ENCODE results near the gene NPHP1.

Gene NPHP1

DNA sequence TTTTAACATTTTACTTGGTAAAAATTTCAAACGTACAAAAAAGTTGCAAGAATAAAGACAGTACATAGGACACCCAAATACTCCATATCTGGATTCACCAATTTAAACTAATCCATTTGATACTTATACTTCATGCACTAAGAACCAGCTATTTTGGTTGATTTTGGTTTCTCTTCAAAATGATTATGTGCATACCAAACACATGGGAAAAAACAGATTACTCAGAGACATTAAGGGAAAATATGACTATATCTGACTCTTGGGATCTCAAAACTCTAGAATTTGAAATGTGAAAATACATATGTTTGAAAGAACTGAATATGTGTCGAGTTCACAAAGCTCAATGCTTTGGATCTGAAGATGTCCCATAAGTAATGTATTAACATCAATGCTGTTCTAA, 73.6 kb downstream of the NPHP1 start:
- Histone ChIP-seq H3K4me3 (IDR thresholded peaks at IDR 0.05; ENCODE audit: insufficient read depth, low read depth, low read length) (no peak overlapping the region), H3K27me3 (ENCODE audit: insufficient read depth, low read depth) (no peaks in the 10 kb centered on the region), H2AFZ (ENCODE audit: low read depth) (no peak overlapping the region), H4K20me1 (ENCODE audit: insufficient read depth) (no peaks in the 10 kb centered on the region), H3K9ac (no peak overlapping the region), H3K4me1 (ENCODE audit: low read depth, poor library complexity, severe bottlenecking) (no peaks in the 10 kb centered on the region), H3K36me3 (ENCODE audit: insufficient read depth) (no peaks in the 10 kb centered on the region), H3K79me2 (ENCODE audit: insufficient read depth, low read depth) (no peaks in the 10 kb centered on the region), H3K4me2 (no peak overlapping the region), H3K27ac (no peak overlapping the region)
- TF ChIP-seq, protein P1, sequence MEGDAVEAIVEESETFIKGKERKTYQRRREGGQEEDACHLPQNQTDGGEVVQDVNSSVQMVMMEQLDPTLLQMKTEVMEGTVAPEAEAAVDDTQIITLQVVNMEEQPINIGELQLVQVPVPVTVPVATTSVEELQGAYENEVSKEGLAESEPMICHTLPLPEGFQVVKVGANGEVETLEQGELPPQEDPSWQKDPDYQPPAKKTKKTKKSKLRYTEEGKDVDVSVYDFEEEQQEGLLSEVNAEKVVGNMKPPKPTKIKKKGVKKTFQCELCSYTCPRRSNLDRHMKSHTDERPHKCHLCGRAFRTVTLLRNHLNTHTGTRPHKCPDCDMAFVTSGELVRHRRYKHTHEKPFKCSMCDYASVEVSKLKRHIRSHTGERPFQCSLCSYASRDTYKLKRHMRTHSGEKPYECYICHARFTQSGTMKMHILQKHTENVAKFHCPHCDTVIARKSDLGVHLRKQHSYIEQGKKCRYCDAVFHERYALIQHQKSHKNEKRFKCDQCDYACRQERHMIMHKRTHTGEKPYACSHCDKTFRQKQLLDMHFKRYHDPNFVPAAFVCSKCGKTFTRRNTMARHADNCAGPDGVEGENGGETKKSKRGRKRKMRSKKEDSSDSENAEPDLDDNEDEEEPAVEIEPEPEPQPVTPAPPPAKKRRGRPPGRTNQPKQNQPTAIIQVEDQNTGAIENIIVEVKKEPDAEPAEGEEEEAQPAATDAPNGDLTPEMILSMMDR (conservative IDR thresholded peaks at IDR 0.05; ENCODE audit: low read depth, low read length): no peak

DNA sequence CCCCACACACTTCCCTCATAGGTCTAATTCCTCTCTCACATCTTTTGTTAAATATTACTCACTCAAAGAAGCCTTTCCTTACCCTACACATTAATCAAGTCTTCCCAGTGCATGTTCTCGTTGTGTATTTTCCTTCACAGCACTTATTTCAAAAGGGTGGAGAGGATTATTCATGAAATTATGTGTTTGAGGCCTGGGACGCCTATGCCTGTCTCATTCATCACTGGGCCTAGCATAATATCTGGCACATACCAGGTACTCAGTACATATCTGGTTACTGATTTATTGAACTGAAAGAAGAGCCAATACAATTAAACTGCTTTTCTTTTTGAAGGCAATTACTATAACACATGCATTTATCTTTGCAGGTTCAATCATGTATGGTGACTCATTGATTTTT, 74.1 kb downstream of the NPHP1 start:
- no peak overlapping the region for H3K9ac ChIP-seq
- TF ChIP-seq, protein P1 (conservative IDR thresholded peaks at IDR 0.05; ENCODE audit: low read depth, low read length): no peak
- no peaks in the 10 kb centered on the region for H3K36me3 ChIP-seq (ENCODE audit: insufficient read depth)
- no peaks in the 10 kb centered on the region for H4K20me1 ChIP-seq (ENCODE audit: insufficient read depth)
- no peaks in the 10 kb centered on the region for H3K27me3 ChIP-seq (ENCODE audit: insufficient read depth, low read depth)
- no peaks in the 10 kb centered on the region for H3K79me2 ChIP-seq (ENCODE audit: insufficient read depth, low read depth)
- H2AFZ ChIP-seq (ENCODE audit: low read depth): no peak overlapping the region
- no peak overlapping the region for H3K27ac ChIP-seq
- no peak overlapping the region for H3K4me3 ChIP-seq (IDR thresholded peaks at IDR 0.05; ENCODE audit: insufficient read depth, low read depth, low read length)
- no peaks in the 10 kb centered on the region for H3K4me1 ChIP-seq (ENCODE audit: low read depth, poor library complexity, severe bottlenecking)
- no peak overlapping the region for H3K4me2 ChIP-seq

DNA sequence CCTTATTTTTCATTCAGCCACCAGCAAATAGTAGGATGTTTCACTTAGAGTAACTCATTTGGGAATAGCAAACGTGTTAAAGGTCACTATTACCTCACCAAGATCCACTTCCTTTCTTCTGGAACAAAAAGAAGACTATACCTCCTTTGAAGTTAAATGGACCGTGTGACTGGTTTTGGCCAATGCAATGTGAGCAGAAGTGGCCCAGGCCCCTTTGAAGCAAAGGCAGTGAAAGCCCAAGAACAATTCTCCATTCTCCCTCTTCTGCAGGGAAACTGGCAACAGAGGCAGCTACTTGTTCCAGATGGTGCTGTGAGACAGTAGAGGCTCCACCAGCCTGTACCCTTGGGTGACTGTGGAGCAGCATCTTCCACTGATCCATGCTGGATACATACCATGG, 77.9 kb downstream of the NPHP1 start:
- no peaks in the 10 kb centered on the region for H4K20me1 ChIP-seq (ENCODE audit: insufficient read depth)
- H3K27ac ChIP-seq: no peak overlapping the region
- no peaks in the 10 kb centered on the region for H3K79me2 ChIP-seq (ENCODE audit: insufficient read depth, low read depth)
- no peak overlapping the region for H3K4me3 ChIP-seq (IDR thresholded peaks at IDR 0.05; ENCODE audit: insufficient read depth, low read depth, low read length)
- H3K27me3 ChIP-seq (ENCODE audit: insufficient read depth, low read depth): no peaks in the 10 kb centered on the region
- H3K36me3 ChIP-seq (ENCODE audit: insufficient read depth): no peaks in the 10 kb centered on the region
- H3K9ac ChIP-seq: no peak overlapping the region
- H3K4me2 ChIP-seq: no peak overlapping the region
- TF ChIP-seq, protein P1 (conservative IDR thresholded peaks at IDR 0.05; ENCODE audit: low read depth, low read length): no peak
- H2AFZ ChIP-seq (ENCODE audit: low read depth): no peak overlapping the region
- no peaks in the 10 kb centered on the region for H3K4me1 ChIP-seq (ENCODE audit: low read depth, poor library complexity, severe bottlenecking)

DNA sequence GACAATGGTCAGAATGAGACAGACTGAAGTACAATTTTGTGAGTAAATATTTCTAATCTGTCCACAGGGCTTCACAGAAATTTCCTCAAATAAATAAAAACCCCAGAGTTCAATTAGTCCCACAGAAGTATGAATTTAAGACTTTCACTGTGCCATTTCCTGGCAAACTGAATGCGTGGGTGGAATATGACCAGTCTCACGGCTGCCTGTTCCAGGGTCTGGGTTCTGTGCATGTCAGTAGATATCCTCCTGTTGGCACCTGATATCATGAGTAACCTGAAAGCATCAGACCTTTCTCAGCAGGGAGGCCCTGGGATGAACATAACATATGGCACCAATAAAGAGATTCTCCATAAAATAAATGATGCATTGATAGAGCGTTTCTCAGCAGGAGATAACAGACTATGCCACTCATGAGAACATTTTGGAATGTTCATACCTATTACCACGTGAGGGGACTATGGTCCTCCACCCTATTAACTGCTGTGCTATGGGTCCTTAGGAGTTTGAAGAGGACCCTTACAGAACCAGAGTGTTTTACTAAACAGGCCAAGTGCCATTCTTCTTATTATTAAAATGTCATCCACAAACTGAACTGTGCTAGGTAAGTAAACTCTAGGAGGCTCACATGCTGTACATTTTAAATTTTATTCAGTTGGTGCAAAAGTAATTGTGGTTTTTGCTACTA, 78.6 kb downstream of the NPHP1 start:
- Histone ChIP-seq H3K36me3 (ENCODE audit: insufficient read depth) (no peaks in the 10 kb centered on the region), H3K4me1 (ENCODE audit: low read depth, poor library complexity, severe bottlenecking) (no peaks in the 10 kb centered on the region), H3K27ac (no peak overlapping the region), H3K4me2 (no peak overlapping the region), H3K4me3 (IDR thresholded peaks at IDR 0.05; ENCODE audit: insufficient read depth, low read depth, low read length) (no peak overlapping the region), H4K20me1 (ENCODE audit: insufficient read depth) (no peaks in the 10 kb centered on the region), H3K79me2 (ENCODE audit: insufficient read depth, low read depth) (no peaks in the 10 kb centered on the region), H3K27me3 (ENCODE audit: insufficient read depth, low read depth) (no peaks in the 10 kb centered on the region), H3K9ac (no peak overlapping the region), H2AFZ (ENCODE audit: low read depth) (no peak overlapping the region)
- TF ChIP-seq, protein P1 (conservative IDR thresholded peaks at IDR 0.05; ENCODE audit: low read depth, low read length): no peak

All from KMS-11 (cell line).